Smooth muscle cell (in vitro differentiated cells): ENCODE data around the gene KRTAP3-2. TPM values are rescaled to one million over a fixed set of nuclear protein-coding genes. Genes with fewer than 3 reads are reported as not detected.

Experiments used
- DNase-seq: peaks from one replicate; lab custom pipeline; 2025; ENCODE audit not compliant: unreplicated experiment; lab: John Stamatoyannopoulos, UW
- H2AFZ ChIP-seq: fragments of 200-600 bp; sonication (generic); 2 replicates; pipeline ENCODE4 v1.6.0; 2016; ENCODE audit warnings: antibody characterized with exemption, low read depth, mild to moderate bottlenecking
- H3F3A ChIP-seq: fragments of 200-600 bp; sonication (generic); 2 replicates; pipeline ENCODE4 v1.6.0; 2017; ENCODE audit warnings: antibody characterized with exemption, low read depth
- H3K27ac ChIP-seq: fragments of 200-600 bp; sonication (generic); 2 replicates; pipeline ENCODE4 v1.5.1; 2016; ENCODE audit warnings: low read depth, mild to moderate bottlenecking
- H3K27me3 ChIP-seq: fragments of 200-600 bp; sonication (generic); 2 replicates; pipeline ENCODE4 v1.6.1; 2016; ENCODE audit warnings: low read depth, mild to moderate bottlenecking
- H3K36me3 ChIP-seq: fragments of 200-600 bp; sonication (generic); 2 replicates; pipeline ENCODE4 v1.5.1; 2016; ENCODE audit warnings: low read depth
- H3K4me1 ChIP-seq: fragments of 200-600 bp; sonication (generic); 2 replicates; pipeline ENCODE4 v1.5.1; 2016; ENCODE audit warnings: low read depth
- H3K4me2 ChIP-seq: fragments of 200-600 bp; sonication (generic); 2 replicates; pipeline ENCODE4 v1.6.0; 2016; ENCODE audit warnings: mild to moderate bottlenecking
- H3K4me3 ChIP-seq: fragments of 200-600 bp; sonication (generic); 2 replicates; pipeline ENCODE4 v1.5.1; 2016; ENCODE audit warnings: mild to moderate bottlenecking
- H3K79me2 ChIP-seq: fragments of 200-600 bp; sonication (generic); 2 replicates; pipeline ENCODE4 v1.6.0; 2016; ENCODE audit warnings: low read depth, mild to moderate bottlenecking
- H3K9ac ChIP-seq: fragments of 200-600 bp; sonication (generic); 2 replicates; pipeline ENCODE4 v1.6.0; 2016; ENCODE audit warnings: low read depth
- H3K9me3 ChIP-seq: fragments of 200-600 bp; sonication (generic); replicated peaks from 2 replicates; pipeline ENCODE4 v1.5.1; 2016; ENCODE audit warnings: low read depth
- H4K20me1 ChIP-seq: fragments of 200-600 bp; sonication (generic); 2 replicates; pipeline ENCODE4 v1.6.0; 2016; ENCODE audit warnings: low read depth
- WGBS: methylation state at CpG from one replicate; pipeline ENCODE4 v1.1.7; 2016; ENCODE audit warnings: low lambda C conversion rate; 5-methylcytosine and 5-hydroxymethylcytosine counted together
- polyA plus RNA-seq: library from polyadenylated mRNA; unstranded; fragments of >200 nt; fragmentation: Nextera tagmentation; extraction: Ambion mirVana; gene quantifications from 2 replicates; pipeline ENCODE4 v1.2.1, GENCODE V29; 2016
- total RNA-seq: library from RNA; depleted of rRNA; stranded (reverse); fragments of >200 nt; gene quantifications from 2 replicates; pipeline ENCODE4 v1.2.3, GENCODE V29; 2014
- TF ChIP-seq, protein P1 (sequence below): fragments of 200-600 bp; sonication (generic); IDR thresholded peaks from 2 replicates; pipeline ENCODE4 v1.5.1; 2017; ENCODE audit warnings: borderline replicate concordance, mild to moderate bottlenecking, antibody characterized with exemption; ENCODE audit not compliant: insufficient read depth, poor library complexity, severe bottlenecking

The KRTAP3-2 gene
- total and polyA plus RNA-seq, 2 experiments from 2014 or later: not detected

DNA sequence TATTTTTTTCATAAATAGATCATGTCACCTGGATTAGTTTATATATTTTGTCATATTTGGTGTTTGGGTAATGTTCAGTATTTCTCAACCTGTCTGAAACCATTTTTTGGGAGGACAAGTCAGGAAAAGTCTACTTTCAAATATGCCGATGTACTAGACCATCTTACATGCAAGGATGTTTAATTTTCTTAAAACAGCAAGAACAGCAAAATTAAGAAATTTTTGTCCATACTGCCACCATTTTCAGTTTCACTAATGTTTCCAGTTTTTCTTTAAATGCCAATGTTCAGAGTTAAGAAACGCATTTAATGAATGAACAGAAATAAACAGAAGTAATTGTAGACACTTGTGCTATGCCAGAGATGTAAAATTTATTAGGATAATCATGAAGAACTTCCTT lies 6.6 kb downstream of the KRTAP3-2 start:
- Histone ChIP-seq H3K36me3 (no peaks in the 10 kb centered on the region), H3K79me2 (no peaks in the 10 kb centered on the region), H2AFZ (no peak overlapping the region), H3K4me1 (no peaks in the 10 kb centered on the region), H3K9ac (no peak overlapping the region), H3K27me3 (peaks cover 18% of the 10 kb centered on the region), H3F3A (no peaks in the 10 kb centered on the region), H3K4me2 (no peak overlapping the region), H3K9me3 (no peaks in the 10 kb centered on the region), H3K4me3 (no peak overlapping the region), H3K27ac (no peak overlapping the region), H4K20me1 (no peaks in the 10 kb centered on the region)
- WGBS: 95% methylated on average over 2 of the region's 2 CpGs
- DNase-seq: no peak
- TF ChIP-seq, protein P1, sequence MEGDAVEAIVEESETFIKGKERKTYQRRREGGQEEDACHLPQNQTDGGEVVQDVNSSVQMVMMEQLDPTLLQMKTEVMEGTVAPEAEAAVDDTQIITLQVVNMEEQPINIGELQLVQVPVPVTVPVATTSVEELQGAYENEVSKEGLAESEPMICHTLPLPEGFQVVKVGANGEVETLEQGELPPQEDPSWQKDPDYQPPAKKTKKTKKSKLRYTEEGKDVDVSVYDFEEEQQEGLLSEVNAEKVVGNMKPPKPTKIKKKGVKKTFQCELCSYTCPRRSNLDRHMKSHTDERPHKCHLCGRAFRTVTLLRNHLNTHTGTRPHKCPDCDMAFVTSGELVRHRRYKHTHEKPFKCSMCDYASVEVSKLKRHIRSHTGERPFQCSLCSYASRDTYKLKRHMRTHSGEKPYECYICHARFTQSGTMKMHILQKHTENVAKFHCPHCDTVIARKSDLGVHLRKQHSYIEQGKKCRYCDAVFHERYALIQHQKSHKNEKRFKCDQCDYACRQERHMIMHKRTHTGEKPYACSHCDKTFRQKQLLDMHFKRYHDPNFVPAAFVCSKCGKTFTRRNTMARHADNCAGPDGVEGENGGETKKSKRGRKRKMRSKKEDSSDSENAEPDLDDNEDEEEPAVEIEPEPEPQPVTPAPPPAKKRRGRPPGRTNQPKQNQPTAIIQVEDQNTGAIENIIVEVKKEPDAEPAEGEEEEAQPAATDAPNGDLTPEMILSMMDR: no peak

DNA sequence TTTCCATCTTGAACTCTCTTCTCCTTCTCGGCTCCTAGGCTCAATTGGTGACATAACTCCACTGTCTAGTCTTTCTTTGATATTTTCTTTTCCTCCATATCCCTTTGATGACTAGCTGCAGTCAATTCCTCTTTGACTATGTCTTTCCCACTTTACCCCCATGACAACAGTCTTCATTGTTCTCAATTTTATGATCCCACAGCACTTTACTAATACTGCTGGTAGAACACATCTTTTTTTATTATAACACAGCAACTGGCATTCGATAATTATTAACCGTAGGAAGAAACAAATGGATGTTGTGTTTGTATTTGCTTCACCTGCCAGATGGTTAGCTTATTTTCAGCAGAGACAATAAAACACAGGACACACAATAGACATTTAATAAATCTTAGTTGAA lies 7.0 kb downstream of the KRTAP3-2 start:
- WGBS: 93% methylated on average over 3 of the region's 3 CpGs

DNA sequence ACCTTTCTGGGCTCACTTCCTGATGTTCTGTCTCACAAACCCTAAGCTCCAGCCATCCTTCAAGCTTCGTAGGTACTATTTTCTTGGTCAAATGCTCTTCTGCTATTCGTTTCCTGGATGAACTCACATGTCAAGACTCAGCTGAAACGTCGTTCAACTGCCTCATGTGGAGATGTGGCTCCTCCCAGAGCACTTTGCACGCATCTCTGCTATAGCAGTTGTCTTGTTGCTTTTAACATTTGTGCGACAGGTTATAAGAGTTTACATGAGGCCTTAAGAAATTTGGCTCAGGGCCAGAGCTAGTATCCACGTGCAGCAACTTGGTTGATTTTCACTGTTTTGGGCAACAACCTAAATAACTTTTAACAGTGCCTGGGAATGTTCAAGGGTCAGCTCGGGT lies 12.8 kb downstream of the KRTAP3-2 start:
- Histone ChIP-seq H3K36me3 (no peaks in the 10 kb centered on the region), H3K9ac (no peak overlapping the region), H3K4me1 (no peaks in the 10 kb centered on the region), H3K27me3 (no peaks in the 10 kb centered on the region), H3K4me3 (no peak overlapping the region), H3K9me3 (no peaks in the 10 kb centered on the region), H4K20me1 (no peaks in the 10 kb centered on the region), H3K27ac (no peak overlapping the region), H2AFZ (no peak overlapping the region), H3K4me2 (no peak overlapping the region), H3K79me2 (no peaks in the 10 kb centered on the region), H3F3A (no peaks in the 10 kb centered on the region)
- TF ChIP-seq, protein P1: no peak
- no peak for DNase-seq
- 82% methylated on average over 8 of the region's 8 CpGs for WGBS

More for the DNA sequence above, 7.0 kb downstream of the KRTAP3-2 start:
- Histone ChIP-seq H3K79me2 (no peaks in the 10 kb centered on the region), H3K4me2 (no peak overlapping the region), H3F3A (no peaks in the 10 kb centered on the region), H4K20me1 (no peaks in the 10 kb centered on the region), H2AFZ (no peak overlapping the region), H3K27ac (no peak overlapping the region), H3K4me1 (no peaks in the 10 kb centered on the region), H3K4me3 (no peak overlapping the region), H3K9me3 (no peaks in the 10 kb centered on the region), H3K36me3 (no peaks in the 10 kb centered on the region), H3K9ac (no peak overlapping the region), H3K27me3 (peaks cover 14% of the 10 kb centered on the region)
- no peak for DNase-seq
- TF ChIP-seq, protein P1: no peak

DNA sequence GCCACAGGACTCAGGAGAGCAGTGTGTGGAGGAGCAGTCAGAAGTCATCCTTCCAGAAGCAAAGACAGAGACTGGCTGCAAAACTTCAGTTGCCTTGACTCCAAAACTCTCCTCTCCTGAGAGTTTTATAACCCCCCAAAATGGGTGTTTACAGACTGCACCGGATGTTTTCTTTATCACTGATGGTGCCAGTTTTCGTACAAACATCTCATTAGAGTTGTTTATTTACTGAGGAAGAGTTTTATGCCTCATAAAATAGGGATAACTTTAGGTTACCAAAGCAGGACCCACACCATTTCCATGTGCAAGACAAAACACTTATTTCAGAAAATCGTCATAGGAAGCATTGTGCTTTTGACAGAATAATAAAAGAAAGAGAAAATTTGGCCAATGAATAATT lies 15.5 kb downstream of the KRTAP3-2 start, which contains the start of gene KRT40:
TSS of gene KRT40 (minus strand) at position 101 of the 400 bp plus-strand sequence. CDS start at position 48, 53 bp downstream.
- Histone ChIP-seq H3K36me3 (no peaks in the 10 kb centered on the region), H3K9me3 (no peaks in the 10 kb centered on the region), H3K4me3 (no peak within 1 kb of the TSS), H3K4me1 (peaks cover 7% of the 10 kb centered on the region), H3K27me3 (no peaks in the 10 kb centered on the region), H3K27ac (no peak within 1 kb of the TSS), H3F3A (no peaks in the 10 kb centered on the region), H3K9ac (no peak within 1 kb of the TSS), H3K4me2 (no peak within 1 kb of the TSS), H4K20me1 (no peaks in the 10 kb centered on the region), H2AFZ (no peak within 1 kb of the TSS), H3K79me2 (no peaks in the 10 kb centered on the region)
- TF ChIP-seq, protein P1: no peak
- WGBS: 70% methylated on average over 3 of the region's 3 CpGs
- no peak for DNase-seq
